SK-MEL-5 (cell line): ENCODE measurements around the gene NOTCH4. TPM values are rescaled to one million over a fixed set of nuclear protein-coding genes. Genes with fewer than 3 reads are reported as not detected.

Source experiments
- small RNA-seq, 2 experiments: library from RNA; depleted of rRNA; stranded (forward); fragments of <200 nt; gene quantifications; one replicate each; pipeline ENCODE3, GENCODE V24; 2014
- total RNA-seq: library from RNA; depleted of rRNA; stranded (reverse); fragments of >200 nt; shearing (Covaris generic); gene quantifications from 2 replicates; pipeline ENCODE4 v1.2.3, GENCODE V29; 2014; rRNA removed

NOTCH4 gene
- total RNA-seq, 1 experiment from 2014 or later, result 1.7 TPM

Small RNA genes within 50 kb of the gene (small RNA-seq; reads per million reads assigned to genes)
- 0 reads per million in 2 experiments for gene AL662884.1
- 0 to 0.02 reads per million in 2 experiments for gene MIR6833

Other genes starting within 250 kb of the NOTCH4 start
- gene C4A, start 242.0 kb downstream of the NOTCH4 start, total RNA-seq, result 1.6 and 2.2 TPM in 2 replicates
- gene C4B, start 209.3 kb downstream of the NOTCH4 start, total RNA-seq, result 0.45 and 2.2 TPM in 2 replicates
- gene CYP21A2, start 185.7 kb downstream of the NOTCH4 start, total RNA-seq, result not detected in 2 replicates
- gene TNXB, start 114.7 kb downstream of the NOTCH4 start, total RNA-seq, result 0.37 TPM in 1 of 2 replicates, not detected in the other
- 15.1 and 15.3 TPM in 2 replicates for gene ATF6B, start 95.8 kb downstream of the NOTCH4 start, total RNA-seq
- 8.1 and 8.7 TPM in 2 replicates for gene FKBPL, start 93.8 kb downstream of the NOTCH4 start, total RNA-seq
- 0.16 and 0.21 TPM in 2 replicates for gene PRRT1, start 72.1 kb downstream of the NOTCH4 start, total RNA-seq
- 73.5 and 109 TPM in 2 replicates for gene PPT2, start 69.9 kb downstream of the NOTCH4 start, total RNA-seq
- gene EGFL8, start 59.5 kb downstream of the NOTCH4 start, total RNA-seq, result 11.4 and 15.0 TPM in 2 replicates
- gene AGPAT1, start 48.0 kb downstream of the NOTCH4 start, total RNA-seq, result 77.8 and 85.2 TPM in 2 replicates
- gene RNF5, start 45.7 kb downstream of the NOTCH4 start, total RNA-seq, result 23.9 and 29.5 TPM in 2 replicates
- 0.35 and 0.85 TPM in 2 replicates for gene AGER, start 39.8 kb downstream of the NOTCH4 start, total RNA-seq
- gene PBX2, start 33.9 kb downstream of the NOTCH4 start, total RNA-seq, result 16.7 and 17.7 TPM in 2 replicates
- gene GPSM3, start 31.4 kb downstream of the NOTCH4 start, total RNA-seq, result 3.3 and 5.4 TPM in 2 replicates
- gene TSBP1, start 147.8 kb upstream of the NOTCH4 start, total RNA-seq, result not detected in 2 replicates
- not detected in 2 replicates for gene BTNL2, start 183.1 kb upstream of the NOTCH4 start, total RNA-seq
- 5.7 and 10.0 TPM in 2 replicates for gene HLA-DRA, start 215.8 kb upstream of the NOTCH4 start, total RNA-seq